22Rv1 (cell line): Measurements from ENCODE around the gene XAGE2.

Source experiments
- ZFX ChIP-seq: fragments of 450-650 bp; IDR thresholded peaks from 2 replicates; pipeline ENCODE4 v1.6.1; 2017; ENCODE audit warnings: antibody characterized with exemption, borderline replicate concordance
- TF ChIP-seq, protein P1 (sequence below): fragments of 450-650 bp; IDR thresholded peaks from 2 replicates; pipeline ENCODE4 v1.5.1; 2017; ENCODE audit warnings: mild to moderate bottlenecking

DNA sequence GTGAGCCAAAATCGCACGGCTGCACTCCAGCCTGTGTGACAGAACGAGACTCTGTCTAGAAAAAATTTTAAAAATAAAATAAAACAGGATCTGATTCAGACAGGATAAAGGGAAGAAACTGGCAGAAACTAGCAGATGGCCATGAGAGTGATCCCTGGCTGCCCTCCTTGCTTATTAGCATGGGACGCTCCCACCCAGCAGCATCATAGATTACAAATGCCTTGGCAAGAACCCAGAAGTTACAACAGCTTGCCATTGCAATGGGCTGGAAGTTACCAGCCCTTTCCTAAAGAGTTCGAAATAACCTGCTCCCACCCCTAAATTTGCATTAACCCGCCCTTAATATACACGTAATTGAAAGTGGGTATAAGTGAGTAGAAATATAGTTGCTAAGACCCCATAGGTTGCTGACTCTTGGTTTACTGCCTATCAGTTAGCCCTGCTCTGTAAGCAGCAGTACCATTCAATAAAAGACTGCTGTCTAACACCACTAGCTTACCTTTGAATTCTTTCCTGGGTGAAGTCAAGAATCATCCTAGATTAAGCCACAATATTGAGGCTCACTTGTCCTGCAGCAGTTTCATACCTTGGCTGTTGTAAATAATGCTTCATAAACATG, 9.1 kb upstream of the XAGE2 start:
- TF ChIP-seq, protein P1, sequence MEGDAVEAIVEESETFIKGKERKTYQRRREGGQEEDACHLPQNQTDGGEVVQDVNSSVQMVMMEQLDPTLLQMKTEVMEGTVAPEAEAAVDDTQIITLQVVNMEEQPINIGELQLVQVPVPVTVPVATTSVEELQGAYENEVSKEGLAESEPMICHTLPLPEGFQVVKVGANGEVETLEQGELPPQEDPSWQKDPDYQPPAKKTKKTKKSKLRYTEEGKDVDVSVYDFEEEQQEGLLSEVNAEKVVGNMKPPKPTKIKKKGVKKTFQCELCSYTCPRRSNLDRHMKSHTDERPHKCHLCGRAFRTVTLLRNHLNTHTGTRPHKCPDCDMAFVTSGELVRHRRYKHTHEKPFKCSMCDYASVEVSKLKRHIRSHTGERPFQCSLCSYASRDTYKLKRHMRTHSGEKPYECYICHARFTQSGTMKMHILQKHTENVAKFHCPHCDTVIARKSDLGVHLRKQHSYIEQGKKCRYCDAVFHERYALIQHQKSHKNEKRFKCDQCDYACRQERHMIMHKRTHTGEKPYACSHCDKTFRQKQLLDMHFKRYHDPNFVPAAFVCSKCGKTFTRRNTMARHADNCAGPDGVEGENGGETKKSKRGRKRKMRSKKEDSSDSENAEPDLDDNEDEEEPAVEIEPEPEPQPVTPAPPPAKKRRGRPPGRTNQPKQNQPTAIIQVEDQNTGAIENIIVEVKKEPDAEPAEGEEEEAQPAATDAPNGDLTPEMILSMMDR: no peak
- TF ChIP-seq ZFX: no peak
